Brain microvascular endothelial cell (primary cell): ENCODE results near the gene CARS1.

Source experiments
- DNase-seq: peaks from one replicate; pipeline ENCODE4 v3.0.0-alpha.2; 2020
- H3K27ac ChIP-seq: fragments of 250-450 bp; sonication (Bioruptor Pico); 2 replicates; pipeline ENCODE4 v1.5.1; 2020; ENCODE audit warnings: mild to moderate bottlenecking, moderate library complexity
- H3K27me3 ChIP-seq: fragments of 250-450 bp; sonication (Bioruptor Pico); replicated peaks from 2 replicates; pipeline ENCODE4 v1.5.1; 2020; ENCODE audit warnings: mild to moderate bottlenecking
- H3K36me3 ChIP-seq: fragments of 250-450 bp; sonication (Bioruptor Pico); replicated peaks from 2 replicates; pipeline ENCODE4 v1.5.1; 2020; ENCODE audit warnings: mild to moderate bottlenecking
- H3K4me3 ChIP-seq: 2 replicates; pipeline ENCODE4 v1.5.1; 2011; ENCODE audit warnings: low read depth, mild to moderate bottlenecking, control low read depth, low read length, moderate library complexity
- CTCF ChIP-seq: IDR thresholded peaks from 2 replicates; pipeline ENCODE4 v1.5.1; 2011; ENCODE audit warnings: low read depth, mild to moderate bottlenecking, moderate library complexity, low read length, control low read depth, inconsistent platforms; ENCODE audit errors: missing control alignments
- in situ Hi-C: cut with HindIII; loops from 2 replicates; pipeline ENCODE4 v1.10.0; 2017; ENCODE audit warnings: low sequenced_read_pairs, low pct_ligation_motif_present

Gene CARS1

GRCh38 chr11:3057069-3057963 is at the start of gene CARS1:
CARS1 (minus strand) TSS chr11:3057423; CDS start chr11:3057367, 56 bp downstream.
- peaks cover 4% of the 10 kb centered on the region for H3K36me3 ChIP-seq
- no peak for TF ChIP-seq CTCF
- in situ Hi-C loops, result no loop called here
- peak; percentile 94 for DNase-seq
- H3K27ac ChIP-seq, result peak within 1 kb of the TSS; percentile 83
- H3K4me3 ChIP-seq, result peak within 1 kb of the TSS; percentile 99
- no peaks in the 10 kb centered on the region for H3K27me3 ChIP-seq

DNA sequence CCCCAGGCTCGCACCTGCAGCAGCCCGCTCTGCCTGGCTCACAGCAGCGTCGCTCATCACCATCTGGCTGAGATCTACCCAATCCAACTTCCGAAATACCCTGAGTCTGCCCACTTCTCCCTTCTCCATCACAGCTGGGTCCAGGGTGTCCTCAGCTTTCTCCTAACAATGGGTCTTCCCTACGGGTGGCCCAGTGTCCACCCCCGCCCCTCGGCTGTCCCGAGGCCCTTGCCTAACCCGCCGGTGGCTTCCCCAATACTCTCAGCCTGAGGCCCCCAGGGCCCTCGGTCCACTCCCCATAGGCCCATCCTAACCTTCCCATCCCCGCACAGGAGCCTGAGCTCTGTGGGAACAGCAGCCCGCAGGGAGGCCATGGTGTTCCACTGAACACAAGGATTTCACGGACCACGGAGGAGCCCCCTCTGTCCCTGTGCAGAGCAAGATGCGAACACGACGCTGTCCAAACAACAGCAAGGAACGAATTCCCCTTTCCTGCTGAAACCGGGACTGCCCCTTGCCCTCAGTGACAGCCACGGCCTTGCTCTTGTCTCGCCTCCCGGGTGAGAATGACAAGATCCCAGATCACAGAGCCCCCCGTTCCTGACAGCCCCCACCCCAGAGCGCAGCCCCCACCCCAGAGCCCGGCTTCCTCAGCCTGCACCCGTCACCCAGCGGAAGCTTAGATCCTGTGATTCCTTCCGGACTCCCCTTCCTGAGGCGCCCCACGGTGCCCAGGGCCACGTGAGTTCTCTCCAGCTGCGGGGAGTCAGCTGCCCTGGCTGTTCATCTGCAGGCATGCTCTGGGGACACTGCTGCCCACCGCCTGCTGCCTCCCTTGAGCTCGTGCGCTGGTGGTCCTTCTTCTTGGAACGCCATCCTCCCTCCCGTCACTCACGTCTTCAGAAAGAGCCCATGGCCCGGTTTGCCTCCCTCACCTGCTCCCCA is 48.8 kb upstream of the CARS1 start:
- Histone ChIP-seq H3K4me3 (no peak overlapping the region), H3K27me3 (no peaks in the 10 kb centered on the region), H3K36me3 (peaks cover 3% of the 10 kb centered on the region), H3K27ac (no peak overlapping the region)
- in situ Hi-C loops, result no loop called here
- DNase-seq, result no peak
- no peak for TF ChIP-seq CTCF

DNA sequence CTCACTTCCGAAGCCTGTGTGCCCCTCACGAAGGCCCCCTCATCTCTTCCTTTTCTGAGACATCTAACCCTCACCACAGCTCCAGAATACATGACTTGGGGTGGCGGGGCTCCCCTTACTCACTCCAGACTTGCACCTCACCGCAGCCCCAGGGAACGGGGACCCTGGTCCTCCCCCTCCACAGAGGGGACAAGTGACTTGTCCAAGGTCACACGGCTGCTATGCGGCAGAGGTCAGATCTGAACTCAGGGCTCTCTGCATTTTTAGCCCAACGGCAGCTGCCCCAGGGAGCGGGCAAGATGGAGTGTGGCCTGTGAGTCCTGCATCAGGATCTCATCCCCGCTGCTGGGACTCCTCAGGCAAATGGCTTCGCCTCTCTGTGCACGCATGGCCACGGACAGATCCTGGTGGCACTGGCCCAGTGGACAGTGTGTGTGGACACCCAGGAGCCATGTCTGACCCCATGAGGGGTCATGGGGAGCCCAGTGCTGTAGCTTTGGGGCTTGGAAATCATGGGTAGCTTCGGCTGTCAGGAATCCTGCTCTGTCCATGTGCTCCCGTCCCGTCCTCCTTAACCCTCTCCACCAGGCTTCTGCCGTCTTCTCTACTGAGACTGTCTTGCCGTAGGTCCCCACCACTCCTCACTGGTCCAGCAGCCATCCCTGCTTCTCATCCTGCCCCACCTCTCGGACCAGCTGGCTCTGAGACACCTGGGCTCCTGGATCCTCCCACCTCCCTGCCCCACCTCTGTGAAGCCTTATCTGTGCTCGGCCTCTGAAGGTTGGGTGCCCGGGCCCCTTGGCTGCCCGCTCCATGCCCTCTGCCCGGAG is 48.0 kb upstream of the CARS1 start:
- H3K4me3 ChIP-seq, result no peak overlapping the region
- H3K36me3 ChIP-seq, result peaks cover 3% of the 10 kb centered on the region
- in situ Hi-C loops, result no loop called here
- H3K27me3 ChIP-seq, result no peaks in the 10 kb centered on the region
- H3K27ac ChIP-seq, result no peak overlapping the region
- no peak for TF ChIP-seq CTCF
- no peak for DNase-seq

DNA sequence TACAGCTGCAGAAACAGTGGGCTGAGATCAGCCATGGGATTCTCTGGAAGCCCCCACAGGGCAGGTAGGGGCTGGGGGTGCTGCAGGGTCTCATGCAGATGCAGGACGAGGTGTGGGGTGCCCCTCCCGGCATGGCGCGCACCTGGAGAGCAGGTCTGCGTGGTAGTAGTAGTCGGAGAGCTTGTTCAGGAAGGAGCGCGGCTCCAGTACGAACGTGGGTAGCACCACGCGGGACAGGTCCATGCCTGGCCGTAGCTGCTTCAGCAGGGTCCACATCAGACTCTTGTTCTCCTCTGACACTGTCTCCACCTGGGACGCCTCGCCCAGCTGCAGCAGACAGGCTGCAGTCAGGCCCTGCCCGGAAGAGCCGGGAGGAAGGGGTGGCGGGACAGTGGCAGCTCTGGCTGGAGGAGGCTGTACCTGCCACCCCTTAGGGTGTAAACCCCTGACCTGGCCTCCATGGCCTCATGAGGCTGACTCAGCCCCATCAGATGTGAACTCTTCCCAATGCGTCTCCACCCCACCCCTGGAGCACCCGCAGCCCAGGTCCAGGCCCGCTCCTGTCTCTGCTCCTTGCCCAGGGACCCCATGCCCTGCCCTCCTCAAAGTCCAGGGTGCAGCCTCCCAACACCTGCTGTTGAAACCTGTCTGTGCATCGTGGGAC is 47.0 kb upstream of the CARS1 start:
- no peak for DNase-seq
- Histone ChIP-seq H3K36me3 (peaks cover under 1% of the 10 kb centered on the region), H3K27ac (no peak overlapping the region), H3K4me3 (no peak overlapping the region), H3K27me3 (no peaks in the 10 kb centered on the region)
- TF ChIP-seq CTCF, result no peak
- in situ Hi-C loops, result no loop called here

DNA sequence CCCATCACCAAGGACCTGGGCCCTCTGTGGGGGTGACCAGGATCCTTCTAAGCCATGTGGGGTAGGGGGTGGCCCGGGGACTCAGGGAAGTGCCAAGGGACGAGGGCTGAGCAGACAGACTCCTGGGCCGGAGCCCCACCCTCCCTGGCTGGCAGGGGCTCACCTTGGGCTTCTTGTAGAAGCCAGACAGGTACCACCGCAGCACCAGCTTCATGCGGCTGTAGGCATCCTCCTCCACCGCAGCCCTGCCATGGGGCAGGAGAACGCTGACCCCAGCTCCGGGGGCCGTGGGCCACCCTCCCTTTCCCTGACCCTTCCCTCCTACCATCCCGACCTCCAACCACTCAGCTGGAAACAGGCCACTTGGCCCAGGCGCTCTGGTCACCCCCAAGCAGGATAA is 45.9 kb upstream of the CARS1 start:
- H3K36me3 ChIP-seq, result no peaks in the 10 kb centered on the region
- no peak overlapping the region for H3K27ac ChIP-seq
- in situ Hi-C loops, result no loop called here
- no peak for DNase-seq
- H3K27me3 ChIP-seq, result no peaks in the 10 kb centered on the region
- no peak overlapping the region for H3K4me3 ChIP-seq
- no peak for TF ChIP-seq CTCF
